PC-3 (cell line): ENCODE data around the gene ATXN7L3. TPM values are rescaled to one million over a fixed set of nuclear protein-coding genes. Genes with fewer than 3 reads are reported as not detected.
A peak's percentile ranks its signal among the peaks of the same experiment; 100 is the strongest.
"Not testable (repeated sequence)": the region's sequence is repeated elsewhere in the genome, so short reads cannot be mapped to it uniquely, and the experiment has no call there.

Experiments used
- ATAC-seq: fragments of 200-7000 bp; cut with Tn5 transposase; 2 replicates; pipeline ENCODE4 v1.9.1; 2020; ENCODE audit warnings: mild to moderate bottlenecking, moderate library complexity
- BruUV-seq: library from RNA; stranded (reverse); fragments of 400-500 nt; replicated peaks from 2 replicates; lab custom pipeline; 2021; lab: Mats Ljungman, UMichigan
- CTCF ChIA-PET: fragments of 300-600 bp; sonication (Branson Sonifier 250); formaldehyde crosslinking; loops from one replicate; lab custom pipeline; 2022; ENCODE audit warnings: antibody characterized with exemption; lab: Charles Lee
- POLR2A ChIA-PET: fragments of 300-600 bp; sonication (Branson Sonifier 250); formaldehyde crosslinking; loops from one replicate; lab custom pipeline; 2022; ENCODE audit warnings: antibody characterized with exemption; ENCODE audit not compliant: unreplicated experiment; lab: Charles Lee
- DNase-seq: peaks from one replicate; pipeline ENCODE4 v3.0.0-alpha.2; 2015
- H2AFZ ChIP-seq: fragments of 300-600 bp; sonication (generic); 2 replicates; pipeline ENCODE4 v1.6.0; 2016; ENCODE audit warnings: antibody characterized with exemption, low read length
- H3F3A ChIP-seq: fragments of 300-600 bp; sonication (generic); one replicate; pipeline ENCODE4 v1.6.0; 2017; ENCODE audit warnings: antibody characterized with exemption, low read length, control low read depth, mild to moderate bottlenecking; ENCODE audit not compliant: unreplicated experiment
- H3K27ac ChIP-seq: fragments of 300-600 bp; sonication (generic); 2 replicates; pipeline ENCODE4 v1.5.1; 2016; ENCODE audit warnings: mild to moderate bottlenecking, low read length
- H3K27me3 ChIP-seq: fragments of 300-600 bp; sonication (generic); 2 replicates; pipeline ENCODE4 v1.6.1; 2016; ENCODE audit warnings: low read length, mixed read lengths
- H3K36me3 ChIP-seq: fragments of 300-600 bp; sonication (generic); 2 replicates; pipeline ENCODE4 v1.6.1; 2016; ENCODE audit warnings: low read depth, mixed run types, low read length, mixed read lengths
- H3K4me1 ChIP-seq: fragments of 300-600 bp; sonication (generic); 2 replicates; pipeline ENCODE4 v1.5.1; 2016; ENCODE audit warnings: low read length; ENCODE audit not compliant: insufficient read depth
- H3K4me2 ChIP-seq: fragments of 300-600 bp; sonication (generic); 2 replicates; pipeline ENCODE4 v1.6.0; 2016; ENCODE audit warnings: low read length
- H3K4me3 ChIP-seq: fragments of 300-600 bp; sonication (generic); 2 replicates; pipeline ENCODE4 v1.5.1; 2016; ENCODE audit warnings: mild to moderate bottlenecking, low read length, mixed read lengths
- H3K79me2 ChIP-seq: fragments of 300-600 bp; sonication (generic); 2 replicates; pipeline ENCODE4 v1.6.1; 2017; ENCODE audit warnings: low read length, mixed read lengths
- H3K9ac ChIP-seq: fragments of 300-600 bp; sonication (generic); 2 replicates; pipeline ENCODE4 v1.6.0; 2016; ENCODE audit warnings: mild to moderate bottlenecking, low read length
- H3K9me2 ChIP-seq: fragments of 300-600 bp; sonication (generic); replicated peaks from 2 replicates; pipeline ENCODE4 v1.6.1; 2016; ENCODE audit warnings: mixed run types, low read length, mixed read lengths
- H3K9me3 ChIP-seq: fragments of 300-600 bp; sonication (generic); 2 replicates; pipeline ENCODE4 v1.6.1; 2016; ENCODE audit warnings: low read length, mixed read lengths
- H4K20me1 ChIP-seq: fragments of 300-600 bp; sonication (generic); 2 replicates; pipeline ENCODE4 v1.6.1; 2016; ENCODE audit warnings: low read length, mixed read lengths
- EZH2 ChIP-seq: fragments of 300-600 bp; sonication (generic); IDR thresholded peaks from one replicate; pipeline ENCODE4 v1.6.1; 2017; ENCODE audit warnings: antibody characterized with exemption, mild to moderate bottlenecking, low read length; ENCODE audit not compliant: unreplicated experiment
- EZH2phosphoT487 ChIP-seq: fragments of 300-600 bp; sonication (generic); IDR thresholded peaks from 2 replicates; pipeline ENCODE4 v1.6.1; 2018; ENCODE audit warnings: mild to moderate bottlenecking, antibody characterized with exemption, low read length, borderline replicate concordance
- intact Hi-C: fragments of 100-400 bp; cut with micrococcal nuclease; formaldehyde crosslinking; loops from 2 replicates; pipeline ENCODE4 v1.9.0; 2023
- total RNA-seq: library from RNA; depleted of rRNA; stranded (reverse); fragments of >200 nt; gene quantifications from 2 replicates; pipeline ENCODE4 v1.2.3, GENCODE V29; 2014
- TF ChIP-seq, protein P1 (sequence below): fragments of 300-600 bp; sonication (generic); conservative IDR thresholded peaks from 2 replicates; pipeline ENCODE4 v1.5.1; 2017; ENCODE audit warnings: antibody characterized with exemption, low read depth, mild to moderate bottlenecking, low read length

The ATXN7L3 gene
- total RNA-seq, 1 experiment from 2014 or later: 73.9 TPM

DNA sequence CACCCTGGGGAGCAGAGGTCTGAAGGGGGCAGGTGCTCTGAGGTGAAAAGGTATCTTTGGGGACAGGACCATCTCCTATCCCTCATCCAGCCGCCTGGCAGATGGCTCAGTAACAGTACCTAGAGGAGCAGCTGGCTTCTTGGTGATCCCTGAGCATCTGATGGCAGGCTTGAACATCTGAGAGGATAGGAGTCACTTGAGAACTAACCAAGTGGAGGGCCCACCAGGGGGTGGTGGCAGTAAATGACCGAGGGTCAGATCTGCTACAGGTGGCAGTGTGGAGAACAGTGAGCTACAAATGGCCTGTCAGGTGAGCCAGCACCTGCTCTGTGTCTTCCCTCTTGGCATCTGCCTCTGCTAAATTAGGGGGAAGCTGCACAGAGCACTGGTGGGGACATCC, 44.2 kb downstream of the ATXN7L3 start:
- H4K20me1 ChIP-seq: peaks cover 8% of the 10 kb centered on the region; the same call in 1 of the 2 replicates
- CTCF ChIA-PET: no interaction called here
- H2AFZ ChIP-seq: no peak overlapping the region
- BruUV-seq: no TSS peak
- peaks cover 41% of the 10 kb centered on the region for H3K36me3 ChIP-seq
- TF ChIP-seq, protein P1, sequence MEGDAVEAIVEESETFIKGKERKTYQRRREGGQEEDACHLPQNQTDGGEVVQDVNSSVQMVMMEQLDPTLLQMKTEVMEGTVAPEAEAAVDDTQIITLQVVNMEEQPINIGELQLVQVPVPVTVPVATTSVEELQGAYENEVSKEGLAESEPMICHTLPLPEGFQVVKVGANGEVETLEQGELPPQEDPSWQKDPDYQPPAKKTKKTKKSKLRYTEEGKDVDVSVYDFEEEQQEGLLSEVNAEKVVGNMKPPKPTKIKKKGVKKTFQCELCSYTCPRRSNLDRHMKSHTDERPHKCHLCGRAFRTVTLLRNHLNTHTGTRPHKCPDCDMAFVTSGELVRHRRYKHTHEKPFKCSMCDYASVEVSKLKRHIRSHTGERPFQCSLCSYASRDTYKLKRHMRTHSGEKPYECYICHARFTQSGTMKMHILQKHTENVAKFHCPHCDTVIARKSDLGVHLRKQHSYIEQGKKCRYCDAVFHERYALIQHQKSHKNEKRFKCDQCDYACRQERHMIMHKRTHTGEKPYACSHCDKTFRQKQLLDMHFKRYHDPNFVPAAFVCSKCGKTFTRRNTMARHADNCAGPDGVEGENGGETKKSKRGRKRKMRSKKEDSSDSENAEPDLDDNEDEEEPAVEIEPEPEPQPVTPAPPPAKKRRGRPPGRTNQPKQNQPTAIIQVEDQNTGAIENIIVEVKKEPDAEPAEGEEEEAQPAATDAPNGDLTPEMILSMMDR: no peak
- TF ChIP-seq EZH2 (no peak), EZH2phosphoT487 (no peak)
- H3K9me3 ChIP-seq: no peaks in the 10 kb centered on the region
- POLR2A ChIA-PET: no interaction called here
- intact Hi-C loops: no loop called here
- no peak for ATAC-seq
- H3K4me1 ChIP-seq: no peaks in the 10 kb centered on the region
- H3F3A ChIP-seq: no peaks in the 10 kb centered on the region
- H3K27ac ChIP-seq: no peak overlapping the region
- peaks cover 24% of the 10 kb centered on the region for H3K79me2 ChIP-seq
- no peak overlapping the region for H3K4me2 ChIP-seq
- DNase-seq: no peak
- no peaks in the 10 kb centered on the region for H3K9me2 ChIP-seq
- H3K9ac ChIP-seq: no peak overlapping the region
- no peaks in the 10 kb centered on the region for H3K27me3 ChIP-seq
- H3K4me3 ChIP-seq: no peak overlapping the region

DNA sequence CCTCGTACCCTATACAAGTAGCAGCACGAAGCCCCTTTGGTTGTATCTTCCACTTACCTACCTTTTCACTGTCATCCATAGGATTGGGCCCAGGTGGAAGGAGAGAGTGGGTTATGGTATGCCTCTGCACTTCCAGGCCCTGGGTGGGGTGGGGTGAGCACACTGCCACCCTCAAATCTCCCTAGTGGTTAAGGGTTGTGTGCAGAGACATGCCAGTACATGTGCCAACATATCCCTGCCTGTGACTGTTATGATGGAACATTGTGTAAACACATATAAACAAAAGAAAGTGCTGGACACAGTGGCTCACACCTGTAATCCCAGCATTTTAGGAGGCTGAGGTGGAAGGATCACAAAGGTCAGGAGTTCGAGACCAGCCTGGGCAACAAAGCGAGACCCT, 46.8 kb downstream of the ATXN7L3 start:
- H3K79me2 ChIP-seq: peaks cover 48% of the 10 kb centered on the region
- H2AFZ ChIP-seq: no peak overlapping the region
- H3K27ac ChIP-seq: no peak overlapping the region
- no peaks in the 10 kb centered on the region for H3K27me3 ChIP-seq
- no peak overlapping the region for H3K4me2 ChIP-seq
- TF ChIP-seq EZH2: no peak
- no peak for TF ChIP-seq EZH2phosphoT487
- TF ChIP-seq, protein P1: no peak
- peaks cover 8% of the 10 kb centered on the region; the same call in 1 of the 2 replicates for H4K20me1 ChIP-seq
- H3K9me3 ChIP-seq: no peaks in the 10 kb centered on the region
- H3F3A ChIP-seq: no peaks in the 10 kb centered on the region
- POLR2A ChIA-PET: no interaction called here
- intact Hi-C loops: no loop called here
- BruUV-seq: no TSS peak
- no peaks in the 10 kb centered on the region for H3K9me2 ChIP-seq
- H3K36me3 ChIP-seq: peaks cover 47% of the 10 kb centered on the region
- ATAC-seq (no peak), DNase-seq (no peak)
- no peak overlapping the region for H3K9ac ChIP-seq
- no peaks in the 10 kb centered on the region for H3K4me1 ChIP-seq
- CTCF ChIA-PET: no interaction called here
- H3K4me3 ChIP-seq: no peak overlapping the region

DNA sequence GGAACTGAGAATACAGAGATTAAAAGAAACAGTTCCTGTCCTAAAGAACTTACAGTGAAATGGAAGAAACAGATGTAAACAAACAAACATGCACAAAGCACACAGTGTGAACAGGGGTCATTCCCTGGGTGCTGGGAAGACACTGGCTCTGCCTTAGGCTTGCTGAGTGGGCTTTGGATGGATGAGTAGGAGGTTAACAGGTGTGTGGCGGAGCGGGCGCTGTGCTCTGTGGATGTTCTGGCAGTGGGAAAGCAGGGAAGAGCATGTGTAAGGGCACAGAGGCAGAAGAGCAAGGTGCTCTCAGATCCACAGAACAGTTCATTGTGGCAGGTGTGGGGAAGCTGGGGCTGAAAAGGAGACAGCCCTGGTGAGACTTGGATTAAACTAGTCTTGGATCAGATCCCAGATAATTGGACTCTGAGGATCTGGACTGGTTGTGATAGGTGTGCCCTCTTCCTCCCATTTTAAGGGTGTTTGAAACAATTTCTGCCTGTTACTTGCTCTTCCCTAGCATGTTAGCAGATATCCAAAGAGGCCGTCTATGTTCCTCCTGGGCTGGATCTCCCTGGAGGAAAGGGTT, 49.8 kb downstream of the ATXN7L3 start:
- ChIA-PET CTCF (interaction anchor here (0.6 kb wide), 1 partner anchor 68 kb away, joined by 4 read pairs; no protein-coding TSS in a partner anchor), POLR2A (no interaction called here)
- Histone ChIP-seq H3K27me3 (no peaks in the 10 kb centered on the region), H3K4me2 (no peak overlapping the region), H3K4me3 (no peak overlapping the region), H2AFZ (no peak overlapping the region), H4K20me1 (peaks cover 8% of the 10 kb centered on the region; the same call in 1 of the 2 replicates), H3K9me3 (no peaks in the 10 kb centered on the region), H3K79me2 (peaks cover 50% of the 10 kb centered on the region), H3F3A (no peaks in the 10 kb centered on the region), H3K27ac (no peak overlapping the region), H3K4me1 (no peaks in the 10 kb centered on the region), H3K36me3 (peaks cover 40% of the 10 kb centered on the region), H3K9me2 (no peaks in the 10 kb centered on the region), H3K9ac (no peak overlapping the region)
- no TSS peak for BruUV-seq
- no peak for TF ChIP-seq EZH2phosphoT487
- TF ChIP-seq, protein P1: no peak
- TF ChIP-seq EZH2: no peak
- DNase-seq (no peak), ATAC-seq (peak; percentile 29; the same call in 1 of the 2 replicates)
- intact Hi-C loops: no loop called here

DNA sequence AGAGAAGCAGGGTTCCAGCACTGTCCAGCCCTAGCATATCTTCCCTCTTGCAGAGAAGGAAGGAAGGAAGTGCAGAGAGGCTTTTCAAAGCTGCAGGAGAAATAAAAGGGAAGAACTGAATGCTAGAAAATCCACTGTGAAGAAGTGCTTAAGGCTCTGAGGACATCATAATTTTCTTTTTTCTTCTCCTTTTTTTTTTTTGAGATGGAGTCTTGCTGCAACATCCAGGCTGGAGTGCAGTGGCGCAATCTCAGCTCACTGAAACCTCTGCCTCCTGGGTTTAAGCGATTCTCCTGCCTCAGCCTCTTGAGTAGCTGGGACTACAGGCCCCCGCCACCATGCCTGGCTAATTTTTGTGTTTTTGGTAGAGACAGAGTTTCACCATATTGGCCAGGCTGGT, 50.6 kb downstream of the ATXN7L3 start:
- H3K9ac ChIP-seq, BruUV-seq, H3K4me1 ChIP-seq, DNase-seq, H3K4me2 ChIP-seq, ATAC-seq, H3K27me3 ChIP-seq, H3F3A ChIP-seq, H3K4me3 ChIP-seq, CTCF ChIA-PET, H3K27ac ChIP-seq, H3K9me2 ChIP-seq, H4K20me1 ChIP-seq, H2AFZ ChIP-seq, POLR2A ChIA-PET, intact Hi-C loops, H3K9me3 ChIP-seq: not testable (repeated sequence)
- peaks cover 53% of the 10 kb centered on the region for H3K79me2 ChIP-seq
- peaks cover 34% of the 10 kb centered on the region; the same call in 1 of the 2 replicates for H3K36me3 ChIP-seq
